Smooth muscle cell (in vitro differentiated cells): ENCODE measurements around the gene BICRAL. TPM values are rescaled to one million over a fixed set of nuclear protein-coding genes. Genes with fewer than 3 reads are reported as not detected.

Experiments
- DNase-seq: peaks from one replicate; lab custom pipeline; 2025; ENCODE audit not compliant: unreplicated experiment; lab: John Stamatoyannopoulos, UW
- H2AFZ ChIP-seq: fragments of 200-600 bp; sonication (generic); 2 replicates; pipeline ENCODE4 v1.6.0; 2016; ENCODE audit warnings: antibody characterized with exemption, low read depth, mild to moderate bottlenecking
- H3F3A ChIP-seq: fragments of 200-600 bp; sonication (generic); 2 replicates; pipeline ENCODE4 v1.6.0; 2017; ENCODE audit warnings: antibody characterized with exemption, low read depth
- H3K27ac ChIP-seq: fragments of 200-600 bp; sonication (generic); 2 replicates; pipeline ENCODE4 v1.5.1; 2016; ENCODE audit warnings: low read depth, mild to moderate bottlenecking
- H3K27me3 ChIP-seq: fragments of 200-600 bp; sonication (generic); 2 replicates; pipeline ENCODE4 v1.6.1; 2016; ENCODE audit warnings: low read depth, mild to moderate bottlenecking
- H3K36me3 ChIP-seq: fragments of 200-600 bp; sonication (generic); 2 replicates; pipeline ENCODE4 v1.5.1; 2016; ENCODE audit warnings: low read depth
- H3K4me1 ChIP-seq: fragments of 200-600 bp; sonication (generic); 2 replicates; pipeline ENCODE4 v1.5.1; 2016; ENCODE audit warnings: low read depth
- H3K4me2 ChIP-seq: fragments of 200-600 bp; sonication (generic); 2 replicates; pipeline ENCODE4 v1.6.0; 2016; ENCODE audit warnings: mild to moderate bottlenecking
- H3K4me3 ChIP-seq: fragments of 200-600 bp; sonication (generic); 2 replicates; pipeline ENCODE4 v1.5.1; 2016; ENCODE audit warnings: mild to moderate bottlenecking
- H3K79me2 ChIP-seq: fragments of 200-600 bp; sonication (generic); 2 replicates; pipeline ENCODE4 v1.6.0; 2016; ENCODE audit warnings: low read depth, mild to moderate bottlenecking
- H3K9ac ChIP-seq: fragments of 200-600 bp; sonication (generic); 2 replicates; pipeline ENCODE4 v1.6.0; 2016; ENCODE audit warnings: low read depth
- H3K9me3 ChIP-seq: fragments of 200-600 bp; sonication (generic); replicated peaks from 2 replicates; pipeline ENCODE4 v1.5.1; 2016; ENCODE audit warnings: low read depth
- H4K20me1 ChIP-seq: fragments of 200-600 bp; sonication (generic); 2 replicates; pipeline ENCODE4 v1.6.0; 2016; ENCODE audit warnings: low read depth
- CTCF ChIP-seq: fragments of 200-600 bp; sonication (generic); IDR thresholded peaks from 2 replicates; pipeline ENCODE4 v1.5.1; 2017; ENCODE audit warnings: borderline replicate concordance, mild to moderate bottlenecking, antibody characterized with exemption; ENCODE audit not compliant: insufficient read depth, poor library complexity, severe bottlenecking
- WGBS: methylation state at CpG from one replicate; pipeline ENCODE4 v1.1.7; 2016; ENCODE audit warnings: low lambda C conversion rate; 5-methylcytosine and 5-hydroxymethylcytosine counted together
- polyA plus RNA-seq: library from polyadenylated mRNA; unstranded; fragments of >200 nt; fragmentation: Nextera tagmentation; extraction: Ambion mirVana; gene quantifications from 2 replicates; pipeline ENCODE4 v1.2.1, GENCODE V29; 2016
- total RNA-seq: library from RNA; depleted of rRNA; stranded (reverse); fragments of >200 nt; gene quantifications from 2 replicates; pipeline ENCODE4 v1.2.3, GENCODE V29; 2014

Gene BICRAL
- total and polyA plus RNA-seq, 2 experiments from 2014 or later, result 1.4 to 7.9 TPM

- DNase-seq, result no peak
- 88% methylated on average over 2 of the region's 2 CpGs for WGBS
- Histone ChIP-seq H3K9ac (no peak overlapping the region), H3F3A (peaks cover 4% of the 10 kb centered on the region), H3K4me2 (no peak overlapping the region), H3K9me3 (no peaks in the 10 kb centered on the region), H2AFZ (no peak overlapping the region), H3K27ac (no peak overlapping the region), H3K4me3 (no peak overlapping the region), H3K36me3 (no peaks in the 10 kb centered on the region), H3K4me1 (no peaks in the 10 kb centered on the region), H4K20me1 (no peaks in the 10 kb centered on the region), H3K79me2 (no peaks in the 10 kb centered on the region), H3K27me3 (no peaks in the 10 kb centered on the region)
- TF ChIP-seq CTCF, result no peak
These were observed 4.6 kb upstream of the BICRAL start for GRCh38 chr6:42777126-42777822.

DNA sequence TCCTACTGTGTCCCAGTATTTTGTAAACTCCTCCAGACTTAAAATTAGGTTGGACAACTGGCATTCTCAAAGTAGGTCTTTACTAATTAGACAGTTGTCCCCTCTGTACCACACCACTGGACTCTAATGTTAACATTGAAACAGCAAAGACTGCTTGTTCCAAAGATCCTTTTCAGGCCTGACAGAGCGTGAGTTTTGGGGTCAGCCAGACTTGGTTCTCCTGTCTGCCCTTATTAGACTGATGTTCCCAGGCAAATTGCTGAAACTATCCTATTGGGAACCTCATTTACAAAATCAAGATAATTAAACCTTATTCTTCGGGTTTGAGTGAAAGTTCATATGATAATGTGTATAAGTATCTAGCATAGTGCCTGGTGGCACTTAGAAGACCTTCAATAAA, 3.7 kb upstream of the BICRAL start:
- no peaks in the 10 kb centered on the region for H4K20me1 ChIP-seq
- no peaks in the 10 kb centered on the region for H3K4me1 ChIP-seq
- WGBS, result 96% methylated on average over 2 of the region's 2 CpGs
- H3K79me2 ChIP-seq, result peaks cover under 1% of the 10 kb centered on the region
- no peaks in the 10 kb centered on the region for H3K9me3 ChIP-seq
- no peak for DNase-seq
- no peak overlapping the region for H2AFZ ChIP-seq
- peaks cover 4% of the 10 kb centered on the region for H3F3A ChIP-seq
- no peak overlapping the region for H3K4me2 ChIP-seq
- no peak overlapping the region for H3K4me3 ChIP-seq
- H3K27me3 ChIP-seq, result no peaks in the 10 kb centered on the region
- no peaks in the 10 kb centered on the region for H3K36me3 ChIP-seq
- no peak overlapping the region for H3K9ac ChIP-seq
- no peak for TF ChIP-seq CTCF
- no peak overlapping the region for H3K27ac ChIP-seq

GRCh38 chr6:42779521-42779920, 2.3 kb upstream of the BICRAL start:
- Histone ChIP-seq H3K4me3 (no peak overlapping the region), H3K79me2 (peaks cover 15% of the 10 kb centered on the region), H4K20me1 (no peaks in the 10 kb centered on the region), H3K4me2 (no peak overlapping the region), H3K9ac (no peak overlapping the region), H3K27ac (no peak overlapping the region), H3K36me3 (no peaks in the 10 kb centered on the region), H3K9me3 (no peaks in the 10 kb centered on the region), H3K4me1 (peaks cover 6% of the 10 kb centered on the region), H2AFZ (no peak overlapping the region), H3F3A (peaks cover 4% of the 10 kb centered on the region), H3K27me3 (no peaks in the 10 kb centered on the region)
- no peak for DNase-seq
- TF ChIP-seq CTCF, result no peak
- WGBS, result 96% methylated on average over 6 of the region's 6 CpGs

GRCh38 chr6:42781546-42781795, 381 bp upstream of the BICRAL start:
- no peak for DNase-seq
- H4K20me1 ChIP-seq, result no peaks in the 10 kb centered on the region
- whole genome bisulfite sequencing, result 0% methylated on average over 4 of the region's 4 CpGs
- H3K27me3 ChIP-seq, result no peaks in the 10 kb centered on the region
- peaks cover 11% of the 10 kb centered on the region for H3K4me1 ChIP-seq
- no peak overlapping the region for H2AFZ ChIP-seq
- H3K9me3 ChIP-seq, result no peaks in the 10 kb centered on the region
- peaks cover 4% of the 10 kb centered on the region for H3F3A ChIP-seq
- peaks cover 32% of the 10 kb centered on the region for H3K79me2 ChIP-seq
- peak overlapping the region; percentile 99 for H3K27ac ChIP-seq
- peak overlapping the region; percentile 98 for H3K9ac ChIP-seq
- no peak for TF ChIP-seq CTCF
- H3K36me3 ChIP-seq, result no peaks in the 10 kb centered on the region
- peak overlapping the region; percentile 92 for H3K4me2 ChIP-seq
- peak overlapping the region; percentile 74 for H3K4me3 ChIP-seq
